ENCODE results near the gene C1QTNF12. TPM values are rescaled to one million over a fixed set of nuclear protein-coding genes. Genes with fewer than 3 reads are reported as not detected.

C1QTNF12 gene
- total RNA-seq, 1 donor from 2014 or later = 2.5 TPM

GRCh38 chr1:1259540-1259939, 13.0 kb upstream of the C1QTNF12 start:
- H3K4me3 Mint-ChIP-seq = no peak overlapping the region
- peaks cover 12% of the 10 kb centered on the region for H3K36me3 Mint-ChIP-seq
- DNase-seq (ENCODE audit: extremely low spot score, unreplicated experiment) = no peak
- TF ChIP-seq, protein P1, sequence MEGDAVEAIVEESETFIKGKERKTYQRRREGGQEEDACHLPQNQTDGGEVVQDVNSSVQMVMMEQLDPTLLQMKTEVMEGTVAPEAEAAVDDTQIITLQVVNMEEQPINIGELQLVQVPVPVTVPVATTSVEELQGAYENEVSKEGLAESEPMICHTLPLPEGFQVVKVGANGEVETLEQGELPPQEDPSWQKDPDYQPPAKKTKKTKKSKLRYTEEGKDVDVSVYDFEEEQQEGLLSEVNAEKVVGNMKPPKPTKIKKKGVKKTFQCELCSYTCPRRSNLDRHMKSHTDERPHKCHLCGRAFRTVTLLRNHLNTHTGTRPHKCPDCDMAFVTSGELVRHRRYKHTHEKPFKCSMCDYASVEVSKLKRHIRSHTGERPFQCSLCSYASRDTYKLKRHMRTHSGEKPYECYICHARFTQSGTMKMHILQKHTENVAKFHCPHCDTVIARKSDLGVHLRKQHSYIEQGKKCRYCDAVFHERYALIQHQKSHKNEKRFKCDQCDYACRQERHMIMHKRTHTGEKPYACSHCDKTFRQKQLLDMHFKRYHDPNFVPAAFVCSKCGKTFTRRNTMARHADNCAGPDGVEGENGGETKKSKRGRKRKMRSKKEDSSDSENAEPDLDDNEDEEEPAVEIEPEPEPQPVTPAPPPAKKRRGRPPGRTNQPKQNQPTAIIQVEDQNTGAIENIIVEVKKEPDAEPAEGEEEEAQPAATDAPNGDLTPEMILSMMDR (conservative IDR thresholded peaks at IDR 0.05) = no peak
- no peaks in the 10 kb centered on the region for H3K27me3 Mint-ChIP-seq
- peak overlapping the region; percentile 26 for H3K27ac Mint-ChIP-seq
- H3K9me3 Mint-ChIP-seq = no peaks in the 10 kb centered on the region
- H3K4me1 Mint-ChIP-seq (ENCODE audit: unreplicated experiment) = no peaks in the 10 kb centered on the region

GRCh38 chr1:1259119-1259488, 12.6 kb upstream of the C1QTNF12 start:
- H3K27me3 Mint-ChIP-seq = no peaks in the 10 kb centered on the region
- TF ChIP-seq, protein P1 (conservative IDR thresholded peaks at IDR 0.05) = no peak
- no peaks in the 10 kb centered on the region for H3K9me3 Mint-ChIP-seq
- DNase-seq (ENCODE audit: extremely low spot score, unreplicated experiment) = no peak
- H3K27ac Mint-ChIP-seq = no peak overlapping the region
- H3K4me3 Mint-ChIP-seq = no peak overlapping the region
- peaks cover 12% of the 10 kb centered on the region for H3K36me3 Mint-ChIP-seq
- H3K4me1 Mint-ChIP-seq (ENCODE audit: unreplicated experiment) = no peaks in the 10 kb centered on the region

DNA sequence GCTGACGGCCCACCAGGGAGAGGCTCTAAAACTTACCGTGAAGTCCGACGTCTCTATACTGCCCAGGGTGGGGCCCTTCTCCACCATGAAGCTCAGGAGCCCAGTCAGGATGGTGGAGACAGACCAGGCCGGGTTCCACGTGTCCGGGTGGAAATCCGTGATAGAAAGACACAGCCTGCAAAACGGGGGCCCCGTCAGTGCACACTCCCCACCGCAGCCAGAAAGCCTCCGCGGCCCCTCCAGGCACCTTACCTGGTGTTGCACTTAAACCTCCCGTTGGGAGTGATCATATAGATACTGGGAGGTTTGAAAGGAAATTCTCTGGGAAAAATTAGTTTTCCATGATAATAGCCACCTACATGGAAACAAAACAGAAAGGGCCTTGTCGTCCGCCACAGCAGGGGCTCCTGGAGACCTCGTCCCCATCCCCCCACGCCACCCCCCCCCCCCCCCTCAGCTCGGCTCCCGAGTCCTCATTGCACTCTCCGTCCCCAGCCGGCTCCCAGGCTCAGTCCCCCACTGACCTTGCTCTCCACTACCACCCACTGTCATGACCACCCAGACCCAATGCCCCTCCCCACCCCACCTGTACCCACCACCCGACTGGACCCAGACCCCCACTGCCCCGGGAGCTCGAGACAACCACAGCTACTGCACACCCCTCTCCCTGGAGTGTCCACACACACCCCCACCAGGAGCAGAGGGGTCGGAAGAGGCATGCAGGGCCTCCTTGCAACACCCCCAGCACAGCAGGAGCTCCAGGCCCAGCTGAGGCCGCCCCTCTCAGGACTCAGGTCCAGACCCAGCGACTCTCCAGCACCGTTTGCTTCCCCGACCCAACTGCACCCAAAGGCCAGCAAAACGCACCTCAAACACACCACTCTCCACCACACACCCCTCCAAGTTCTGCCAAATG, 10.7 kb upstream of the C1QTNF12 start:
- Mint-ChIP-seq H3K27ac (no peak overlapping the region), H3K4me1 (ENCODE audit: unreplicated experiment) (no peaks in the 10 kb centered on the region), H3K4me3 (no peak overlapping the region), H3K9me3 (no peaks in the 10 kb centered on the region), H3K36me3 (peaks cover 16% of the 10 kb centered on the region), H3K27me3 (no peaks in the 10 kb centered on the region)
- TF ChIP-seq, protein P1 (conservative IDR thresholded peaks at IDR 0.05) = no peak
- DNase-seq (ENCODE audit: extremely low spot score, unreplicated experiment) = no peak

GRCh38 chr1:1255611-1256010, 9.1 kb upstream of the C1QTNF12 start:
- Mint-ChIP-seq H3K27ac (no peak overlapping the region), H3K36me3 (peaks cover 16% of the 10 kb centered on the region), H3K4me1 (ENCODE audit: unreplicated experiment) (no peaks in the 10 kb centered on the region), H3K27me3 (no peaks in the 10 kb centered on the region), H3K4me3 (no peak overlapping the region), H3K9me3 (no peaks in the 10 kb centered on the region)
- DNase-seq (ENCODE audit: extremely low spot score, unreplicated experiment) = no peak
- TF ChIP-seq, protein P1 (conservative IDR thresholded peaks at IDR 0.05) = no peak

- Mint-ChIP-seq H3K27me3 (no peaks in the 10 kb centered on the region), H3K36me3 (peaks cover 16% of the 10 kb centered on the region), H3K9me3 (no peaks in the 10 kb centered on the region), H3K4me1 (ENCODE audit: unreplicated experiment) (no peaks in the 10 kb centered on the region), H3K4me3 (no peak overlapping the region), H3K27ac (no peak overlapping the region)
- no peak for DNase-seq (ENCODE audit: extremely low spot score, unreplicated experiment)
- TF ChIP-seq, protein P1 (conservative IDR thresholded peaks at IDR 0.05) = no peak
Observed at GRCh38 chr1:1255078-1255477, 8.6 kb upstream of the C1QTNF12 start.
